ENCODE results near the gene COX6A2.
"Not testable (repeated sequence)": the region's sequence is repeated elsewhere in the genome, so short reads cannot be mapped to it uniquely, and the experiment has no call there.

COX6A2 gene

DNA sequence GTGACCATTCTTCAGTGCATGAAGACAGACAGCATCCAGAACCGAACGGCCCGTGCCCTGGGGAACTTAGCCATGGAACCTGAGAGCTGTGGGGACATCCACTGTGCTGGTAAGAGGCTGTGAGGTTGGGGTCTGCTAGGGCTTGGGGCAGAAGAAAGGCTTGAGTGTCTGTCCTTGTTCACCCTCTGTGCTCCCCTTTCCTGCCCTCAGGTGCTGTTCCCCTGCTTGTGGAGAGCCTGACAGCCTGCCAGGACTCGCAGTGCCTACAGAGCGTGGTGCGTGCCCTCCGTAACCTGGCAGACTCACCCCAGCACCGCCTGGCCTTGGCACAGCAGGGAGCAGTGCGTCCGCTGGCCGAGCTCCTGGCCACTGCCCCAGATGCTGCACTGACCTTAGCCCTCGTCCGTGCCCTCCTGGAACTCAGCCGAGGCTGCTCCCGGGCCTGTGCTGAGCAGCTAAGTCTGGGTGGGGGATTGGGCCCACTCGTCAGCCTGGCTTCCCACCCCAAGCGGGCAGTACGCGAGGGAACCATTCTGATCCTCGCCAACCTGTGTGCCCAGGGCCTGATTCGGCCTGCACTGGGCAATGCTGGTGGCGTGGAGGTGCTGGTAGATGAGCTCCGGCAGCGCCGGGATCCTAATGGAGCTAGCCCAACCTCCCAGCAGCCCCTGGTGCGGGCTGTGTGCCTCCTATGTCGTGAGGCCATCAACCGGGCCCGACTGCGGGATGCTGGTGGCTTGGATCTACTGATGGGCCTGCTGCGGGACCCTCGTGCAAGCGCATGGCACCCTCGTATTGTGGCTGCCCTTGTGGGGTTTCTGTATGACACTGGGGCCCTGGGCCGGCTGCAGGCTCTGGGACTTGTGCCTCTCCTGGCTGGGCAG lies 34.0 kb upstream of the COX6A2 start:
- no peak for DNase-seq (ENCODE audit: low spot score)

DNA sequence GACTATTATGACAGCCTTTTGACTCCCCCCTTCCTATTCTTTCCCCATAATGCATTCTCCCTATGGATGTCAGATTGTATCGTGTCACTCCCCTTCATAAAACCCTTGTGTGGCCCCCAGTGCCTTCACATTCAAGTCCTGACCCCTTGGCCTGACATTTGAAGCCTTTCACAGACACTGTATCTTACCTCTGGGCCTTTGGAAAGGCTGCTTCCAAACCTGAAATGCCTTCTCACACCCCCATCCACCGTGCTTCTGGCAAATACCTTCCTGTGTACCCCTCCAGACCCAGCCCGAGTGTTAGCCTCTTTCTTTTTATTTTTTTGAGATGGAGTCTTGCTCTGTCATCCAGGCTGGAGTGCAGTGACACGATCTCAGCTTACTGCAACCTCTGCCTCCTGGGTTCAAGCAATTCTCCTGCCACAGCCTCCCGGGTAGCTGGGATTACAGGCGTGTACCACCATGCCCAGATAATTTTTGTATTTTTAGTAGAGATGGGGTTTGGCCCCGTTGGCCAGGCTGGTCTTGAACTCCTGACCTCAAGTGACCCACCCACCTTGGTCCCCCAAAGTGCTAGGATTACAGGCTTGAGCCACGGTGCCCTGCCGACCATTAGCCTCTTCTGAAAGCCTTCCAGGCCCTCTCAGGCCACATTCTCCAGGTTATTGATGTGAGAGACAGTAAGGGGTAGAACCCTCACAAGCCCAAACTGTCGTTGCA lies 33.2 kb upstream of the COX6A2 start:
- no peak for DNase-seq (ENCODE audit: low spot score)

DNA sequence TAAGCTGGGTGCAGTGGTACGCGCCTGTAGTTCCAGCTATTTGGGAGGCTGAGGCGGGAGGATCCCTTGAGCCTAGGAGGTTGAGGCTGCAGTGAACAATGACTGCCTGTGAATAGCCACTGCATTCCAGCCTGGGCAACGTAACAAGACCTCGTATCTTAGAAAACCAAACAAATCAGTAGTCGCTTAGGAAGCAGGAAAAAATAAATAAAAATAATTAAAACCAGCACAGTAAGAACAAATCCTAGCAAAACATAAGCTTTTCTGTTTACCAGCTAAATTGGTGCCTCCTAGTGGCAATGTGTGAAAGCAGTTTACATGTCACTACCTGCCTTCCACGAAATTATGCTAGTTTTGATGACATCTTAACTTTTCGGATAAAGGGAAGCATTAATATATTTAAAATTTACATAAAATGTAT lies 32.4 kb upstream of the COX6A2 start:
- DNase-seq (ENCODE audit: low spot score): no peak

DNA sequence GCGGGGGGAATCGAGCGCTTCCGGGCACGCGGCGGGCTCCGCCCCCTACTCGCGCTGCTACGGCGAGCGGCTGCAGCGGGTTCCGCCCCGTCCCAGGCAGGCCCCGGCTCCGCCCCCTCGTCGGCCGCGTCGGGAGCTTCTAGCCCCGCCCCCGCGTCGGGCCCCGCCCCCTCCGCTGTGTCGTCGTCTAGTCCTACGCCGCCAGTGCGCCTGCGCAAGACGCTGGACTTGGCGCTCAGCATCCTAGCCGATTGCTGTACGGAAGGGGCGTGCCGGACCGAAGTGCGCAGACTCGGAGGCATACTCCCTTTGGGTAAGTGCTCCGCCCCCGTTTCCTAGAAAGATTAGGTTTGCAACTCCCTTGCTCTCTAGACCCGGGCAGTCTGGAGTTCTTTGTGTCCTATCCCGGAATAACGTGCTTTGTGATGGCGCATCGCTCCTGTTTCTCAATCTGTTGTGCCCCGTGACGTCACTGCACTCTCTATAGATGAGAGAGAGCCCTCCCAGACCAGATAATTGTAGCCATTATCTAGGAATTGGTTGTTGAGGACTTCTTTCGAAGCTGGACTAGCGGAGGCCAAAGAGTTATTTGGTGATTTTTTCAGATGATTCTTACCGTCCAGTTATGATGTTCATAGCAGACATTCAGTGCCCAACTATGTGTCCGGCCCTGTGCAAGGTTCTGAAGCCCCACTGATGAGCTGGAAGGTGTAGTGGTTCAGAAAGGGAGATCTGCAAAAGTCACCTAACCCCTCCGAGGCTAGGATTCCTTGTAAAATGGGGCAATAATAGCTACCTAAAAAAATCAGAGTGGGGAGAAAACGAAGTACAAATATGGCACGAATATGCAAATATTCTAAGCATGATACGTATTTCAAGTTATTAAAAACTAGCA lies 31.8 kb upstream of the COX6A2 start:
- DNase-seq (ENCODE audit: low spot score): peak; percentile 97

DNA sequence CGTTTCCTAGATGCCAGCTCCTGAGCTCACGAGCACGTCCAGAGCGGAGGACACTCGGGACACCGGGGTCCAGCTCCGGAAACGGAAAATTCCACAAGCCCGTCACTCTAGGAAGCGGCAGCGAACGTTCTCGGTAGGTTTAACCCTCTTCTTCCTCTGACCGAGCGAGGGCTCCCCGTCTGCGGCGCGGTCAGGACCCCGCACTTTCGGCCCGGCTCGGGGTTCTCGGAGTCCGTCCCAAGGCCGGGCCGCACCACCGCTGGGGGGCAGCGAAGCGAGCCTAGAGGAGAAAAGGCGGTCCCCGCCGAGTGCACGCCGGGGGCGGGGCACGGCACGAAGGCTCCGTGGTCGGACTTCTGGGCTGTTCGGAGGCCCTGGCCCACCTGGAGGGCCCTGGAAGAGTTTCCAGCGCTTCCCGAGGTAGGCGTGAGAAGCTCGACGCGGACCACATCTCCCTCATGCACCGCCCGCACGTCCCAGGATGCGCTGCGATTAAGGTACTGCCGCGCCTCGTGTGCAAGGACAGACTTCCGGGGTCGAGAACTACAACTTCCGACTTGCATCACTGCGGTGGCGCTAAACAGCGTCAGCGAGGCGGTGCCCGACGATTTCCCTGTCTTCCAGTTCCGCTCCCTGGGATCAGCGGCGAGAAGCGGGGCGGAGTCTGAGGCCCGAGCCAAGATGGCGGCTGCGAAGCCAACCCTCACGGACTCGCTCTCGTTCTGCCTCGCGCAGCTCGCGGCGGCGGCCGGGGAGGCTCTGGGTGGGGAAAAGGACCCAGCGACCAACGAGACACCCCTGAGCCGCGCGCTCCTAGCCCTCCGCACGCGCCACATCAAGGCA lies 30.9 kb upstream of the COX6A2 start, which contains the start of gene ARMC5:
TSS of gene ARMC5 (plus strand) at position 658 of the 843 bp plus-strand sequence. CDS start at position 682, 24 bp downstream.
- DNase-seq (ENCODE audit: low spot score): peak; percentile 93

DNA sequence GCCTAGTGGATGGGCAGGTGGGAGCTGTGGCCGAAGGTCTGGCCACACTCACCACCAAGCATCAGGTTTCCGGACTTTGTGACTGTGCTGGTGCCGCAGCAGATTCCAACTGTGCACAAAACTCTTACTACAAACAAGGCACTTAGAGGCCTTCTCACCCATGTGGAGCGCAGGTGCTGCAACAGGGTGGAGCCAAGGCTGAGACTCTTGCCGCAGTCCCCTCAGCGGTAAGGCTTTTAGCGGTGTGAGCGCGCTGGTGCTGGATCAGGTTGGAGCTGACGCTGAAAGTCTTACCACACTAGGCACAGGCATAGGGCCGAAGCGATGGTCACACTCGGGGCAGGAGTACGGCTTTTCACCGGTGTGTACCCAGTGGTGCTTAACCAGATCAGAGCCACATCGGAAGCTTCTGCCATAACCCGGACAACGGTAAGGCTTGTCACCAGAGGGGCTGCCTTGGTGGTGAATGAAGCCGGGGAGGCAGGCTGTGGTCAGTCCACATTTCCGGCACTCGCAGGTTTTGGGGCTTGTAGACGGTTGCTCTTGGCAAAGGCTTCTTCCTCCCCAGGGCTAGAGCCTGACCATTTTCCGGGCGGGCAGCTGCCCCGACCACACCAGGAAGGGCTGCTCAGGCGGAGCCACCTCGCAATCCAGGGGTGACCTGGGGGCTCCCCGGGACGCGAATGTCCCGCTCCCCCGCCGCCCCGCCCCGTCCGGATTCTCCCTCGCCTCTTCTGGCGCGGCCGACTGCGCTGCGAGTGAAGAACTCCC lies 30.1 kb upstream of the COX6A2 start:
- peak; percentile 69 for DNase-seq (ENCODE audit: low spot score)

DNA sequence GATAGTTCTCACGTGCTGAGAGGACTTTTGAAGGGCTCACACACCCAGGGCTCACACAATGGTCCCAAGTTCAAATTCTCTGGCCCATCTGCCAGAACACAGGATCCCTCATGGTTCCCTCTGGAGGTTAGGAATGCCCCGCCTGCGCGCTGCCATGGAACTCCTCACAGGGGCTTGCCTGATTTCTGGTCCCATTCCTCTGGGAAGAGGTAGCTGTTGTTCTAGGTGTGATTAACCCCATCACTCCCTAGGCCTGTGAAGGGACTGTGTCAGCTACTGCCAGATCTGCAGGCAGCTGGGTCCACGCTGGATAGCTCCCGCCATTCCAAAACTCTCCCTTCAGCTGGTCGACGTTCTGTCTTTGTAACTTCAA lies 28.8 kb upstream of the COX6A2 start:
- no peak for DNase-seq (ENCODE audit: low spot score)

DNA sequence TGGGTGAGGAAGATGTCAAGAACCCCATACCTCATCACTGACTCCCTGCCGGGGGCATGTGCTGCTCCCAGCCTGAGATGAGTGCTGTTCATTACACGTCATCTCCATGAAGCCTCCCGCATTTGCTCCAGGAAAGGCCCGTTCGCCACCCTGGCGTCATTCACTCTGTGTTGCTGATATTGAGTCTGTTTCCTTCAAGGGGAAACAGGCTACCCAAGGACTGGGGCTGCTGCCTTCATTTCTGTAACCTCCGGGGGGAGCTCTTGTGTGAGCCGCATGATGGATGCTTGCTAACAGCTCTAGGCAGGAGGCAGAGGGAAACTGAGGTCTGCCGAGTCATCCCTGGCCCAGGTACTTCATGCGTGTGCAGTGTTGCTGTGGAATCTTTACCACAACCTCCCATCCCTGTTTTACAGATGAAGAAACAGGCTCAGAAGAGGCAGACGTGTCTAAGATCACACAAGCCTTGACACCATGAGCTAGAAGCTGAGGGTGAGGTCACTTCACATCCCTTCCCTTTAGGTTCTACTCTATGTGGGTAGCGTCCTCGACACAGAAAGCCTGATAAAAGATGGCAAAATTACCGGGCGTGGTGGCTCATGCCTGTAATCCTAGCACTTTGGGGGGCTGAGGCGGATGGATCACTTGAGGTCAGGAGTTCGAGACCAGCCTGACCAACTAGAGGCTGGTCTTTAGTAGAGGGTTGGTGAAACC lies 27.6 kb upstream of the COX6A2 start:
- no peak for DNase-seq (ENCODE audit: low spot score)

DNA sequence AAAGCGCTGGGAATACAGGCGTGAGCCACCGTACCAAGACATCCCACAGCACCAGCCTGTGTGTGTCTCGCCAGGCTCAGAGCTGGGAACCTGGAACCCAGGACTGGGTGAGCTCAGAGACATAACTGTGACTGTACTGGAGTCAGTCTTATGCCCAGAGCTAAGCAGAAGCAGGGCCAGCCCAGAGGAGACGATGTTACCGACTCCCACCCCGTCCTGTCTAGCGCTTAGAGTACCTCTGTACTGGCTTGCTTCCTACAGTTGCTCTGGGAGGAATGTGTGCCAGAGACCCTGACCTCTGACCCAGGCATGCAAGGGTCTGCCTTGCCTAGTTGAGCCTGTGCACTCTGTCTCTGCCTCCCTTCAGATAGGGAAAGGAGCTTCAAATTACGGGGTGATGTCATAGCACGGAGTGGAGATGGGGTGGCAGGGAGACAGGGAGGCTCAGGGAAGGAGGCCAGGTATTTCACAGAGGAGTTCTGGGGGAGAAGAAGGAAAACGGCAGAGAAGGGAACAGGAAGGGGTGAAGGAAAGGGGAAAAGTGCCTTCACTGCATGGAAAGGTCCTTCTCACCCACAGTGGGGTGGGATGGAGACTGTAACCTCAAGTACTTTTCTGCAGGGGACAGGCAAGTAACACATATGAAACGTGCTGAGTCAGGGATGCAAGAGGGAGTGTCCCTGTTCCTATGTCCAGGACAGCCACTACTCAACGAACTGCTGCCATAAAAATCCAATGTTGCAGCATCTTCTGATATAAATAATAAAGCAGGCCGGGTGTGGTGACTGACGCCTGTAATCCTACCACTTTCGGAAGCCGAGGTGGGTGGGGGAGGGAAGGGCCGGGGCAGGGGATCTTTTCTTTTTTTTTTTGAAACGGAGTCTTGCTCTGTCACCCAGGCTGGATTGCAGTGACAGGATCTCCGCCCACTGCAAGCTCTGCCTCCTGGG lies 25.4 kb upstream of the COX6A2 start:
- no peak for DNase-seq (ENCODE audit: low spot score)

DNA sequence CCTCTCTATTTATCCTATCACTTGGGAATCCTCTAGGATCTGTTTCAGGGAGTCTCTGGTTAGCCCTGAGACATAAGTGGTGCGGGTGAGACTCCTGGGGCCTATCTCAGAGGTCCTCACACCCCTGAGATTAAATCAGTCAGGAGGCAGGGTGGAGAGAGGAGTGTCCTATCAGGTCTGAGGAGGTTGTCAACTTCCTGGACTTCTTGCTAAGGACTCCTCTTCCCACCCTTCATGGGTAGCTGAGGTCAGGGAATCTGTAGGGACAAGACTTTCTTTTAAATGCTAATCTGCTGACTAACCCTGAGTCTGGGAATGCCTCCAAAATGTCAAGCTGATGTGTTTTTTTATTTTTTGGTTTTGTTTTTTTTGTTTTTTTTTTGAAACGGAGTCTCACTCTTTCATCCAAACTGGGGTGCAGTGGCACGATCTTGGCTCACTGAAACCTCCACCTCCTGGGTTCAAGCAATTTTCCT lies 24.5 kb upstream of the COX6A2 start:
- peak; percentile 87 for DNase-seq (ENCODE audit: low spot score)

DNA sequence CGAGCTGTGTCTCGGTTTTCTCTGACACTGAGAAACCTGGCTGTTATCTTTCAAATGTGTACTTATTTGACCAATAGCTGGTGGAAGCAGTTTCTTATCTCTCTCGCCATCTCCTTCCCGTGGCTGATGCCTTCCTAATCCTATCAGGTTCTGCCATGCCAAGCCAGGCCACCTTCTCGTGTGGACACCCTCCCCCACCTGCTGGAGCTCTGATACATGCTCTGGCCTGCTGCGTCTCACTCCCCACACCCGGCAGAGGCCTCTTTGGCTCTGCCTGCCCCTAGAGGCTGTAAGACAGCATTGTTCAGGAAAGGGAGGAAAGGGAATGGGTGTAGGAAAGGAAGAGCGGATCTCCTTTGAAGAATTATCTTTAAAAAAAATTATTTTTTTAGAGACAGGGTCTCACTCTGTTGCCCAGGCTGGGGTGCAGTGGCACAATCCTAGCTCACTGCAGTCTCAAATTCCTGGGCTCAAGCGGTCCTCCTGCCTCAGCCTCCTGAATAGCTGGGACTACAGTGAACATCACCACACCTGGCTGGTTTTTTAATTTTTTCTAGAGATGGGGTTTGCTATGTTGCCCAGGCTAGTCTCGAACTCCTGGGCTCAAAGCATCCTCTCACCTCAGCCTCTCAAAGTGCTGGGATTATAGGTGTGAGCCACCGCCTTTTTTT lies 23.7 kb upstream of the COX6A2 start:
- peak; percentile 69 for DNase-seq (ENCODE audit: low spot score)

DNA sequence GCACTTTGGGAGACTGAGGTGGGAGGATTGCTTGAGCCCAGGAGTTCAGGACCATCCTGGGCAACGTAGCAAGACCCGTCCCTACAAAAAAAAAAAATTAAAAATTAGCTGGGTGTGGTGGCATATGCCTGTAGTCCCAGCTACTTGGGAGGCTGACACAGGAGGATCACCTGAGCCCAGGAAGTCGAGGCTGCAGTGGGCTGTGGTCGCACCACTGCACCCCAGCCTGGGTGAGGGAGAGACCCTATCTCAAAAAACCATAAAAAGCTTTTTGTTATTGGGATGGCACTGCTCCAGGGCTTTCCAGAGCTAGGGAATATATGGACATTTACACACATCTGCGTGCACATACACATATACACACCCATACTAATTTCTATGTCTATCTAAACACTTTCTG lies 23.0 kb upstream of the COX6A2 start:
- no peak for DNase-seq (ENCODE audit: low spot score)

DNA sequence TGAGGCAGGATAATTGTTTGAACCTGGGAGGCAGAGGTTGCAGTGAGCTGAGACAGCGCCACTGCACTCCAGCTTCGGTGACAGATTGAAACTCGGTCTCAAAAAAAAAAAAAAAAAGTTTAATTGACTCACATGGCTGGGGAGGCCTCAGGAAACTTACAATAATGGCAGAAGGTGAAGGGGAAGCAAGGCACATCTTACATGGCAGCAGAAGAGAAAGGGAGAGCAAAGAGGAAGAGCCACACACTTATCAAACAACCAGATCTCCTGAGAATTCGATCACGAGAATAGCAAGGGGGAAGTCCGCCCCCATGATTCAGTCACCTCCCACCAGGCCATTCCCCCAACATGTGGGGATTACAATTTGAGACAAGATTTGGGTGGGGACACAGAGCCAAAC lies 17.8 kb upstream of the COX6A2 start:
- not testable (repeated sequence) for DNase-seq (ENCODE audit: low spot score)

DNA sequence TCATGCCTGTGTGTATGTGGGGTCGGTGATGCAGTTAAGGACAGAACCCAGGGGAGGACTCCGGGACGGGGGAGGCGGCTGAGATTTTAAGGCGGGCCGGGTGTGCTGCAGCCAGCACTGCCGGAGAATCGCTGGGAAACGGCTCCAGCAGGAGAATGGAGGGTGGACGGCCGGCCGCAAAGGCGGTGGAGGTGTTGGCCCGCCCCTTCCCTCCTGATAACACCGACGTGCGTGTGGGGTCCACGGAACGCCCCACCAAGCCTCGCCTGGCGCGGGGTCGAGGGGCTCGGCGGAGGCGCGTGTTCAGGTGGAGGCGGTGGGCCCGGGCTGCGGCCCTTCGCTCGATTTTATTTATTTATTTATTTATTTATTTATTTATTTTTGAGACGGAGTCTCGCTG lies 13.8 kb upstream of the COX6A2 start:
- no peak for DNase-seq (ENCODE audit: low spot score)

DNA sequence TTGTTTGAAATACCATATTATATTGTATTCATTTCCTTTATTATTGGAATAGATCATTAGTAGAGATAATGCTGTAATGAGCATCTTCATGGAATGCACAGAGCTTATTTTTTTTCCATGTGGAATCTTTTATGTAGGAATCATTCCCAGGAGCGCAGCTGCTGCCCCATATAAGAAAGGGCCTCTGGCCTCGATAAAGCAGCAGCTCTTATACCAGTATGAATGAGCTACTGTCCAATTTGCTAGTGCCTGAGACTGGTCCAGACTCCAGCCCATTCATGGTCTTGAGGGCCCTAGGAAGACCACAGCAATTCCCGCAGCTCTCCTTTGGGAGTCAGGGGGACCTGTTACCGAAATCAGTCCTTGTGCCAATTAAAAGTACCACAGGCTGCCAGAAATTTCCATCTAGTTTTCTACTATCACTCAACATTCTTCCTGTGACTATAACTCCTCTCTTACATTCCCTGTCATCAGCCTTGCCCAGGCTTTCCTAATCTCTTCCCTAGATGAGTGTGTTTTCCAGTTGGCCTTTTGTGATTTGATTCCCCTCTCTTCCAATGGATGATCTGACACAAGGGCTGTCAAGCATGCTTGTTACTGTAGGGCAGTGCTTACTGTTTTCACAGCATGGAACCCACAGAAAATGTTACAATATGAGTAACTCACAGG lies 12.5 kb upstream of the COX6A2 start:
- DNase-seq (ENCODE audit: low spot score): no peak

DNA sequence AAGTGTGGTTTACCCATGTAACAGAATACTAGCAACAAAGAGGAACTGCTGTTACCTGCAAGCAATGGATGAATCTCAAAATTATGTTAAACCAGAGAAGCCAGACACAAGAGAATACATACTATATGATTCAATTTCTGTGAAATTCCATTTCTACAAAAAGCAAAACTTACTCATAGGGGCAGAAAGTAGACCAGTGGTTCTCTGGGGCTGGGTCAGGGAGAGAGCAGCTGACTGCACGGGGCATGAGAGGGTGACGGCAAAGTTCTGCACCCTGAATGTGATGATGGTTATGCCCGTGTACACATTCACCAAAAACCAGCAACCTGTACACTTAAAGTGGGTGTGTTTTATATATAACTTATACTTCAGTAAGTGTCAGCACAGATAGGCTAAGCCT lies 11.4 kb upstream of the COX6A2 start:
- DNase-seq (ENCODE audit: low spot score): no peak

DNA sequence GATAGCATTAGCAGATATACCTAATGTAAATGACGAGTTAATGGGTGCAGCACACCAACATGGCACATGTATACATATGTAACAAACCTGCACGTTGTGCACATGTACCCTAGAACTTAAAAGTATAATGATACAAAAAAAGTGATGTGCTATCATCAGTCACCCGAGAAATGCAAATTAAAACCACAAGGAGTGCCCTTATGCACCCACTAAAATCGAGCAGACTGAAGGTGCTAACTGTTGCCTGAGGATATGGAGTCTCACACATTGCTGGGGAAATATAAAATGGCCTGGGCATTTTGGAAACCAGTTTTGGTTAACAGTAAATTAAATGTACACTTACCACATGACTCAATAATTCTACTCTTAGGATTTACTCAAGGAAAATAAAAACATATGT lies 10.9 kb upstream of the COX6A2 start:
- not testable (repeated sequence) for DNase-seq (ENCODE audit: low spot score)

Data from hepatic stellate cell (primary cell).